GF-D8 (cell line): ENCODE measurements around the gene TLCD3B.
"Not testable (repeated sequence)": the region's sequence is repeated elsewhere in the genome, so short reads cannot be mapped to it uniquely, and the experiment has no call there.

Experiments used
- DNase-seq: peaks from one replicate; lab custom pipeline; 2025; lab: John Stamatoyannopoulos, UW

Gene TLCD3B

GRCh38 chr16:30025574-30025973, 5.5 kb downstream of the TLCD3B start:
- DNase-seq, result no peak

DNA sequence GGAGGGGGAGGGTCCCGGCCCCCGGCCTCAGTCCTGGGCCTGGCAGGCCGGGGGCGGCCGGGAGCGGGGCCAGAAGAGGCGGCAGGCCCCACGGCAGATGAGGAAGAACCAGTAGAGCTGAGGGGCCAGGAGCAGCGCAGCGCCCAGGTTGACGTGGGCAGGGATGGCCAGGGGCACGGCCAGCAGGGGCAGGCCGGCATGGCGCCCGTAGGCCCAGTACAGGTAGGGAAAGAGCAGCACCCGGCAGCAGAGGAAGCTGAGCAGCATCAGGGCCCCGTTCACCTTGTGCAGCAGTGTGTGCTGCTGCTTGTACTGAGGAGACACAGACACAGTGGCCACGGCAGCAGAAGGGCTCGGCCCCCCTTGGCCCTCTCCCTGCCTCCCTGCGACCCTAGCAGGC, 5.9 kb downstream of the TLCD3B start:
- no peak for DNase-seq

DNA sequence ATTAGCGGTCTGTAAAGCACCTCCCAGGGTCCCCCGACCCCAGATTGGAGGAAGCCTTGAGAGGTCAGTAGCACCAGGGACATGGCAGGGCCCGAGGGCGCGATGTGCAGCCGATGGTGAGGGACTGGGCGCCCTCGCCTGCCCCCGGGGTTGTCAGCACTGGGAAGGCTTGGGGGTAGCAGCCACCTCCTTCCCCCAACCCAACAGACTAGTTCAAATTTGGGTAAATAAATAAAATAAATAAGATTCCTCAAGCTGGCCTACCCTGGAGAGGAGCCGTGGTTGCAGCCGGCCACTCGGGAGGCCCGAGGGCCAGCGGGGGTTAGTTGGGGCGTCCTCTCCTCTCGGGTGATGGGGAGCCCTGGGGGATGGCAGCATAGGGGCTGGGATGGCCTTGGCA, 6.6 kb downstream of the TLCD3B start:
- DNase-seq, result no peak

GRCh38 chr16:30023586-30023985, 7.5 kb downstream of the TLCD3B start:
- no peak for DNase-seq

- no peak for DNase-seq
These were observed 8.2 kb downstream of the TLCD3B start, which contains the start of gene C16orf92 for GRCh38 chr16:30022887-30023286. C16orf92 (plus strand) TSS chr16:30023198; CDS start chr16:30023341, 143 bp downstream.

DNA sequence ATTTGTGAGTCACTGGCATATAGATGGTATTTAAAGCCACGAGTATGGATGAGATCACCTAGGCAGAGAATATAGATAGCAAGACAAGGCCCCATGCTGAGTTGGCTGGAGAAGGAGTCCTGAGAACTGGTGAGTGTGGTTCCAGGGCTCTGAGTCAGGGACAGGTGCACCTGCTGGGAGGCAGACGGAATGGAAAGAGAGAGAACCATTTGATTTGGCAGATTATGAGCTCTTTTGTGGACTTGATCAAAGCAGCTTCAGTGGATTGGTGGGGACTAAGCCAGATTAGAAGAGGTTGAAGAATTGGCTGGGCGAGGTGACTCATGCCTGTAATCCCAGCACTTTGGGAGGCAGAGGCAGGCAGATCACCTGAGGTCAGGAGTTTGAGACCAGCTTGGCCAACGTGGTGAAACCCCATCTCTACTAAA, 12.3 kb downstream of the TLCD3B start:
- DNase-seq, result no peak

DNA sequence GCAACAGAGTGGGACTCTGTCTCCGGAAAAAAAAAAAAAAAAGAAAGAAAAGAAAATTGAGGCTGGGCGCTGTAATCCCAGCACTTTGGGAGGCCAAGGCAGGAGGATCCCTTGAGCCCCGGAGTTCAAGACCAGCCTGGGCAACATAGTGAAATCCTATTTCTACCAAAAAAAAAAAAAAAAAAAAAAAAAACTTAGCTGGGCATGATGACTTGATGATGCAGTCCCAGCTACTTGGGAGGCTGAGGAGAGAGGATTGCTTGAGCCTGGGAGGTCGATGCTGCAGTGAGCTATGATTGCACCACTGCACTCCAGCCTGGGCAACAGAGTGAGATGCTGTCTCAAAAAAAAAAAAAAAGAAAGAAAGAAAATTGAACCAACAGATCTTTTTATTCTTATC, 13.1 kb downstream of the TLCD3B start:
- not testable (repeated sequence) for DNase-seq

DNA sequence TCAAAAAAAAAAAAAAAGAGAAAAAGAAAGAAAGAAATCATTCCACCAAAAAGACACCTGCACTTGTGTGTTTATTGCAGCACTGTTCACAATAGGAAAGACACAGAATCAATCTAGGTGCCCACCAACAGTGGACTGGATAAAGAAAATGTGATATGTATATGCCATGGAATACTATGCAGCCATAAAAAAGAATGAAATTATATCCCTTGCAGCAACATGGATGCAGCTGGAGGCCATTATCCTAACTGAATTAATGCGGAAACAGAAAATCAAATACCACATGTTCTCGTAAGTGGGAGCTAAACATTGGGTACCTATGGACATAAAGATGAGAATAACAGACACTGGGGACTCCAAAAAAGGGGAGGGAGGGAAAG, 13.8 kb downstream of the TLCD3B start:
- DNase-seq, result no peak

GRCh38 chr16:30016555-30017276, 14.4 kb downstream of the TLCD3B start:
- no peak for DNase-seq

DNA sequence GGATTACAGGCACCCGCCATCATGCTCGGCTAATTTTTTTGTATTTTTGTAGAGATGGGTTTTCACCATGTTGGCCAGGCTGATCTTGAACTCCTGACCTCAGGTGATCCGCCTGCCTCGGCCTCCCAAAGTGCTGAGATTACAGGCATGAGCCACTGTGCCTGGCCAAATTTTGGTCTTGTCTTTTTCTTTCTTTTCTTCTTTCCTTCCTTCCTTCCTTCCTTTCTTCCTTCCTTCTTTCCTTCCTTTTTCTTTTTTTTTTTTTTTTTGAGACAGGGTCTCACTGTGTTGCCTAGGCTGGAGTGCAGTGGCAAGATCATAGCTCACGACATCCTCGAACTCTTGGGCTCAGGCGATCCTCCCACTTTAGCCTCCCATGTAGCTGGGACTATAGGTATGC, 15.6 kb downstream of the TLCD3B start:
- not testable (repeated sequence) for DNase-seq

DNA sequence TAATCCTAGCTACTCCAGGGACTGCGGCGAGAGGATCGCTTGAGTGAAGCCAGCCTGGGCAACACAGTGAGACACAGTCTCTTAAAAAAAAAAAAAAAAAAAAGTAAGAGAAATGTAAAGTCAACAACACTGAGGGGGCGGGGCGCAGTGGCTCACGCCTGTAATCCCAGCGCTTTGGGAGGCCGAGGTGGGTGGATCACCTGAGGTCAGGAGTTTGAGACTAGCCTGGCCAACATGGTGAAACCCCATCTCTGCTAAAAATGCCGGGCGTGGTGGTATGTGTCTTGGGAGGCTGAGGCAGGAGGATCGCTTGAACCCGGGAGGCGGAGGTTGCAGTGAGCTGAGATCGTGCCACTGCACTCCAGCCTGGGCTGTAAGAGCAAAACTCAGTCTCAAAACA, 18.5 kb downstream of the TLCD3B start:
- not testable (repeated sequence) for DNase-seq

DNA sequence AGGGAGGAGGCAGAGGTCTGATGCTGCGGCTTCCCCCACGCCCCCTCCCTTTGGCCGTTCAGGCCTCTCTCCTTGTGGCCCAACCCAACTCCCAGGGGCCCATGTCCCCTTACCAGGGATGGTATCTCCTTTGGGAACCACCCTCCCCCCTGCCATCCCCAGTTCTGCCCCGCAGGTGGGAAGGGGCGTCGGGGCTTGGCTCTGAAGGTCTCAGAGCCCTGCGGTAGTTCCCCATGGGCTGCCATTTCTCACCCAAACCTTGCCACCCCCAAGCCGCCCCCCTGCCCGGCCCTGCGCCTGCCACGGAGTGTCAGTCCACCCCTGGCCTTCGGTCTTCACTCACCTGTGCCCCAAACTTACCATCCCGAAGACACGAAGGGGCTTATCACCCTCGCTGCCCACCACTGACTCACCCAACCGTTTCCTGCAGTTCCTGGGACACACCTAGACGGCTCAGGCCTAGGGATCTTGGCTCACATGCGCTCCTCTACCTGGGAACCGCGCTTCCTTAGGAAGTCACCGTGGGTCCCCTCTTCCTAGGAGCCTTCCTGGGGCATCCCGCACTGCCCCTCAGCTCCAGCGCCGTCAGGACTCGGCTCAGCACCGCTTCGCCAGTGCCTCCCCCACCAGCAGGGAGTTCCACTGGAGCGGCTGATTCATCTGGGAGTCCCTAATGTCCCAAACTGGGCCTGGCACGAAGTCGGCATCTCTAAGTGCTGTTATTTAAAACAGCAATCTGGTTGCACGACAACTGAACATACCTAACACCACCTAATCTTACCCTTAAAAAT, 19.2 kb downstream of the TLCD3B start:
- DNase-seq, result no peak

GRCh38 chr16:30010844-30011713, 20.0 kb downstream of the TLCD3B start, which contains the start of gene DOC2A:
DOC2A (minus strand) TSS chr16:30011027; CDS start chr16:30010222, 805 bp downstream.
- no peak for DNase-seq

DNA sequence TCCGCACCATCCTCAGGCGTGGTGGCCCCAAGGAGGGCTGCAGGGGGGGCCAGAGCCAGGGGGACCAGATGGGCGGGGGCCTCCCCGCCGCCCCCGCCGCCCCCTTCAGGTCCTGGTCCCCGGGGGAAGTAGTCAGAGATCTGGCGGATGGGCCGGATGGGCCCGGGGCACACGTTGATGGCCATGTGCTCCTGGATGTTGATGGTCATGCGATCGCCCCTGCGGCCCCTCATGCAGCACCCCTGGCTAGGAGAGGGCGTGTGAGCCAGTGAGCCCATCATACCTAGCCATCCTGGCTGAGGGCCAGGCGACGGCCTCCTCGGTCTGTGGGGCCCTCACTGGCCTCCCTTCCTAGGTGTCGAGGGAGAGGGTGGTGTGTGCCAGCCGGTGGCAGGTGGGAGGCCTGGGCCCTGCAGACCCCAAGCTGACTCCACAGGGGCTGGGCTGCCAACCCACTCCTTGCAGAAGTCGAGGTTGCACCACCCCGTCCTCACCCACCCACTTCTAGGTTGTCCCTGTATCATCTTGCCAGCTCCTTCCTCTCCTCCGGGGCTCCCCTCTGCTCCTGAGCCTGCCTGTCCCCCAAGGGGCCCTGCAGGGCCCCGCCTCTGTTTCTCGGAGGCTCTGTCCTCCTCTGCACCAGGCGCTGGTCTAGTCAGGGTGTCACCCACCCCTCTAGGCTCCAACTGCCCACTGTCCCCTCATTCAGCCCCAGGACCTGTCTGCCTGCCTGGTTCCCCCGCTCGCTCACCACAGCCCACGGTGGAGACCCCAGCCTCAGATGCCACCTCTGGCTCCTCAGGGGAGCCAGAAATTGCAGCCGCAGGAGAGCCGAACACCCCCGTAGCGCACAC, 20.9 kb downstream of the TLCD3B start:
- no peak for DNase-seq

DNA sequence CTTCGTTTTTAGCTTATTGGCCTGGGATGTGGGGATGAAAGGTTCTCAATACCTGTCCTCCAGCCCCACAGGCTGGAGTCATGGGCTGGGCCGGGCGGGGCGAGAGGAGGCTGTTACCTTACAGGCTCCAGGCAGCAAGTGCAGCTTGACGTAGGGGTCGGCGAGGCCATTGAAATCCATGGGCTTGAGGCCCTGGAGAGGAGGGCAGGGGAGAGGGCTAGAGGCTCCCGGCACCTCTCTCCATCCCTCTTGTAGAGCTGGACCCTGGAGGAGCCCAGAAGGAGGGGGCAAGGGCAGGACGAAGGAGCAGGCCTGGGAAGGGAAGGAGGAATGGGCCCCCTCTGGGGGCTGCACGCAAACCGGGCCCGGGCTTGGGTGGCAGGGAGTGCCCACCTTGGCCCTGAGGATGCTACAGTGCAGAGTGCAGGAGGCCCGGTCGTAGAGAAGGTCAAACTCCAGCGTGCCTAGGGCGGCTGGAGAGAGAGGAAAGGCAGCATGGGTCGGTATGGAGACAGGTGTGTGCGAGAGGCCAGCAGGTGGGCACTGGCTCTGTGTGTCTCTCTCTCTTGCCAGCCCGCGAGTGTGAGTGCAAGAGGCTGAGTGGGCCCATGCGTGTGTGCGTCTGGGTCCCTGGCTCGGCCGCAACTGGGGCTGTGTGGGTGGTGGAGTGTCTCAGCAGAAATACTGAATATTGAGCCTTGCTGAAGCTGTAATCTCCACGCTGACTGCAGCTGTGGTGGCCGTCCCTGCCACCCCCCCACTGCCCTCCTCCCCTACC, 21.8 kb downstream of the TLCD3B start:
- no peak for DNase-seq

DNA sequence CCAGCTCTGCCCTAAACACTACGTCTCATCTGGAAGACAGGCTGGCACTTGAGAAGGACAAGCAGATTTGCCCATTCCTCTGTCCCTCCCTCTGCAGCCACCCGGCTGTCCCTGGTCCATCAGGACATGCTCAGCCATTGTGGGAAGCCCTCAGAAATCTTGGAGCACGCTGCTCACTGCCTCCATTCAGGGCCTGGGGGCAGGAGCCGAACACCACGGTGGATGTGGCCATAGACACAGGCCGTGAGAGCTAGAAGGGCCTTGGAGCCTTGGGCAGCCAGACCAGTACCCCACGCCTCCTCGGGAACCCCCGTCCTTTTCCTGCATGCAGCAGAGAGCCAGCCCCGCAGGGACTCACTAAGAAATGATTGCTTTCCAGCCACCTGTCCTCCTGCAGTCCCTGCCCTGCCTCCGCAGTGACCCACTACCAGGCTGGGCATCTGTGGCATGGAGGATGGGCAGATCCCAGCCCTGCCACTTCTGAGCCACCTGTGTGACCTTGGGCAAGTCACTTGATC, 23.6 kb downstream of the TLCD3B start:
- no peak for DNase-seq

DNA sequence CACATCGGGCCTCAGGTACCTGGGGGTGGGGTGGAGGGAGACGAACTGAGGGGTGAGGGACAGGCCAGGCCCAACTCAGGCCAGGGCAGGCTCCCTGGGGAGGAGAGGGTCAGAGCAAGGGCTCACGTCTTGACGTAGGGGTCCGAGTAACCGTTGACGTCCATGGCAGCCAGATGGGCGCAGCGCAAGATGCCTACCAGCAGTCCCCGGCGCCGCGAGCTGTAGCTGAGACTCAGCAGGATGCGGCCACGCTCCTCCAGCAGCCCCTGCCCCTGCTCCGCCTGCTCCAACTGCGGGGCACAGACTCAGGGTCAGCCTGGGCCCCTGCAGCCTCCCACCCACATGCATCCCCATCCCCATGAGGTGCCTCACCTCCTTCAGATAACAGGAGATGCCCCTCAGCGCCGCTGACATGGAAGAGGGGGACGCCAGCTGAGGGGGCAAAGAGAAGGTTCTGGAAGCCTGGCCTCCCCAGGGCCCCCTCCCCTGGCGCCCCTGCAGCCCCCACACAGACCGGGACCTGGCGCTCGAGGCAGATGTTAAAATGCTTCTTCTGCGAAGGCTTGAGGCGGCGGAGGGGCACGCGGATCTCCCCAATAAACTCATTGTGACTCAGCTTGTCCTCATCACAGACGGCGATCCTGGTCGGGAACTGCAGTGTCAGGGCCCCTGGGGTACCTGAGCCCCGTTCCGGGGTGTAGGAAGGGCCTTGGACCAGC, 24.3 kb downstream of the TLCD3B start:
- DNase-seq, result no peak

DNA sequence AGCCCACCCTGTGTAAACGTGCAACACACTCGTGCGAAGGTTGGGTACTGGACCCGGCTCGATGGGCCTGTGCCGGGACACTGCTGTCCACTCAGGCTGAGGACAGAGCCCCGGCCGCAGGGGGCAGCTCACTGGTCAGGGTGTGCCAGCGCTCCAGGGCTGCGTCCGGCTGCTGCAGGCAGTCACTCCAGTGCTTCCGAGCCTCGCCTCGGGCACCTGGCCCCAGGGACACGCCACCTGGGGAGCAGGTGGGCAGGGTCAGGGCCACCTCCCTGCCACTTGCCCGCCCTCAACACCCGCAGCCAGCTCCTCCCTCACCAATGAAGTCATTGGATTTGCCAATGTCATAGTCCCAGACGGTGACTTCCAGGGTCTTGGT, 25.0 kb downstream of the TLCD3B start:
- DNase-seq, result no peak

GRCh38 chr16:30005341-30006094, 25.6 kb downstream of the TLCD3B start:
- DNase-seq, result no peak
